ENCODE measurements around the gene FXYD7.

FXYD7 gene

GRCh38 chr19:35165200-35166058 lies 22.4 kb downstream of the FXYD7 start (continued):
- TF ChIP-seq TSHZ2 (CRISPR knock-in tag; IDR thresholded peaks at IDR 0.05) (no peak), ZNF565 (CRISPR knock-in tag; conservative IDR thresholded peaks at IDR 0.05; ENCODE audit: low read depth) (no peak)

GRCh38 chr19:35166100-35167063 lies 23.3 kb downstream of the FXYD7 start:
- no peak for TF ChIP-seq GLIS3 (CRISPR knock-in tag; IDR thresholded peaks at IDR 0.05)
- TF ChIP-seq BACH2 (CRISPR knock-in tag; IDR thresholded peaks at IDR 0.05; ENCODE audit: borderline replicate concordance): no peak
- no peak for TF ChIP-seq OSR1 (CRISPR knock-in tag; IDR thresholded peaks at IDR 0.05)
- no peak for TF ChIP-seq ZNF8 (CRISPR knock-in tag; IDR thresholded peaks at IDR 0.05)
- TF ChIP-seq ZNF565 (CRISPR knock-in tag; conservative IDR thresholded peaks at IDR 0.05; ENCODE audit: low read depth): no peak
- TF ChIP-seq PPARA (CRISPR knock-in tag; IDR thresholded peaks at IDR 0.05; ENCODE audit: borderline replicate concordance): no peak
- TF ChIP-seq ZFP3 (CRISPR knock-in tag; IDR thresholded peaks at IDR 0.05): no peak
- TF ChIP-seq ZNF70 (CRISPR knock-in tag; IDR thresholded peaks at IDR 0.05): no peak
- TF ChIP-seq CSDC2 (CRISPR knock-in tag; IDR thresholded peaks at IDR 0.05): no peak
- TF ChIP-seq POU6F1 (CRISPR knock-in tag; IDR thresholded peaks at IDR 0.05; ENCODE audit: borderline replicate concordance, low read depth): no peak
- no peak for TF ChIP-seq ISL1 (CRISPR knock-in tag; IDR thresholded peaks at IDR 0.05)
- TF ChIP-seq TSHZ2 (CRISPR knock-in tag; IDR thresholded peaks at IDR 0.05): no peak
- TF ChIP-seq TOX (CRISPR knock-in tag; IDR thresholded peaks at IDR 0.05; ENCODE audit: borderline replicate concordance): no peak
- TF ChIP-seq ZC3H10 (CRISPR knock-in tag; IDR thresholded peaks at IDR 0.05): no peak
- no peak for TF ChIP-seq SNAI2 (CRISPR knock-in tag; IDR thresholded peaks at IDR 0.05)
- TF ChIP-seq TCF4 (CRISPR knock-in tag; IDR thresholded peaks at IDR 0.05; ENCODE audit: borderline replicate concordance): no peak
- ATAC-seq: no peak

- ATAC-seq: no peak
Measured at GRCh38 chr19:35167251-35168119, 24.4 kb downstream of the FXYD7 start.

GRCh38 chr19:35168196-35168595 lies 25.1 kb downstream of the FXYD7 start:
- TF ChIP-seq GLIS3 (CRISPR knock-in tag; IDR thresholded peaks at IDR 0.05) (no peak), CSDC2 (CRISPR knock-in tag; IDR thresholded peaks at IDR 0.05) (no peak), OSR1 (CRISPR knock-in tag; IDR thresholded peaks at IDR 0.05) (no peak), ZNF565 (CRISPR knock-in tag; conservative IDR thresholded peaks at IDR 0.05; ENCODE audit: low read depth) (no peak), SNAI2 (CRISPR knock-in tag; IDR thresholded peaks at IDR 0.05) (no peak), ISL1 (CRISPR knock-in tag; IDR thresholded peaks at IDR 0.05) (no peak), ZNF70 (CRISPR knock-in tag; IDR thresholded peaks at IDR 0.05) (no peak), CREB5 (CRISPR knock-in tag; IDR thresholded peaks at IDR 0.05; ENCODE audit: low read depth) (no peak)
- peak; percentile 59 for ATAC-seq

More at GRCh38 chr19:35167251-35168119, 24.4 kb downstream of the FXYD7 start:
- no peak for TF ChIP-seq ISL1 (CRISPR knock-in tag; IDR thresholded peaks at IDR 0.05)
